Panc1 (cell line): ENCODE measurements around the gene STON1. TPM values are rescaled to one million over a fixed set of nuclear protein-coding genes. Genes with fewer than 3 reads are reported as not detected.

Source experiments
- ATAC-seq: fragments of 200-7000 bp; cut with Tn5 transposase; 2 replicates; pipeline ENCODE4 v1.9.1; 2020; ENCODE audit warnings: mild to moderate bottlenecking, moderate library complexity
- BruUV-seq: library from RNA; stranded (reverse); fragments of 400-500 nt; replicated peaks from 2 replicates; lab custom pipeline; 2021; lab: Mats Ljungman, UMichigan
- CTCF ChIA-PET: fragments of 300-600 bp; sonication (Branson Sonifier 250); formaldehyde crosslinking; loops from one replicate; lab custom pipeline; 2022; ENCODE audit warnings: antibody characterized with exemption; lab: Charles Lee
- POLR2A ChIA-PET: fragments of 300-600 bp; sonication (Branson Sonifier 250); formaldehyde crosslinking; loops from one replicate; lab custom pipeline; 2022; ENCODE audit warnings: antibody characterized with exemption; lab: Charles Lee
- DNase-seq: peaks from one replicate; pipeline ENCODE4 v3.0.0-alpha.2; 2010; ENCODE audit warnings: low read depth, low spot score
- H3K27ac ChIP-seq: 2 replicates; pipeline ENCODE4 v1.5.1; 2011; ENCODE audit warnings: mild to moderate bottlenecking, low read length, inconsistent platforms
- H3K27me3 ChIP-seq: fragments of 200-500 bp; sonication (Bioruptor generic); 2 replicates; pipeline ENCODE4 v1.6.0; 2014; ENCODE audit warnings: low read length, inconsistent platforms; ENCODE audit not compliant: control insufficient read depth, insufficient read depth
- H3K36me3 ChIP-seq: fragments of 200-500 bp; sonication (Bioruptor generic); 2 replicates; pipeline ENCODE4 v1.5.1; 2014; ENCODE audit warnings: inconsistent platforms, mild to moderate bottlenecking, low read length, moderate library complexity; ENCODE audit not compliant: control insufficient read depth, insufficient read depth
- H3K4me1 ChIP-seq: 2 replicates; pipeline ENCODE4 v1.5.1; 2011; ENCODE audit warnings: inconsistent platforms, mild to moderate bottlenecking, low read length, moderate library complexity; ENCODE audit not compliant: control insufficient read depth, insufficient read depth
- H3K4me3 ChIP-seq, 2 experiments: 2 replicates each; pipeline ENCODE4 v1.5.1; 2011 to 2012; ENCODE audit warnings: low read depth in 2 of 2, low read length in 2 of 2, mild to moderate bottlenecking in 2 of 2, inconsistent platforms in 1 of 2, moderate library complexity in 1 of 2
- H3K9me3 ChIP-seq: fragments of 200-500 bp; sonication (Bioruptor generic); 2 replicates; pipeline ENCODE4 v1.5.1; 2014; ENCODE audit warnings: low read depth, mild to moderate bottlenecking, inconsistent platforms, low read length, moderate library complexity; ENCODE audit not compliant: control insufficient read depth, insufficient read depth
- POLR2AphosphoS5 ChIP-seq: IDR thresholded peaks from 2 replicates; pipeline ENCODE4 v1.6.1; 2012; ENCODE audit warnings: mild to moderate bottlenecking, low read depth, low read length, moderate library complexity
- SIN3A ChIP-seq: IDR thresholded peaks from 2 replicates; pipeline ENCODE4 v1.6.1; 2012; ENCODE audit warnings: low read depth, mild to moderate bottlenecking, low read length, moderate library complexity, borderline replicate concordance; ENCODE audit not compliant: insufficient read depth
- TCF7L2 ChIP-seq: IDR thresholded peaks from 2 replicates; pipeline ENCODE4 v1.6.1; 2011; ENCODE audit warnings: mild to moderate bottlenecking, low read depth, low read length, inconsistent platforms
- in situ Hi-C: cut with HindIII; loops from 2 replicates; pipeline ENCODE4 v1.10.0; 2016; ENCODE audit warnings: low sequenced_read_pairs, low pct_unique_long_range_greater_than_20kb
- intact Hi-C: fragments of 100-400 bp; cut with micrococcal nuclease; formaldehyde crosslinking; loops from one replicate; pipeline ENCODE4 v1.10.0; 2022; ENCODE audit not compliant: unreplicated experiment
- total RNA-seq: library from RNA; stranded (reverse); gene quantifications from one replicate; pipeline ENCODE4 v1.2.1, GENCODE V29; 2021; ENCODE audit not compliant: unreplicated experiment
- TF ChIP-seq, protein P1 (sequence below), 2 experiments: IDR thresholded peaks; 2 replicates each; pipeline ENCODE4 v1.6.1; 2011 to 2012; ENCODE audit warnings: low read depth in 2 of 2, control low read depth in 1 of 2, low read length in 1 of 2, mild to moderate bottlenecking in 1 of 2, moderate library complexity in 1 of 2; ENCODE audit not compliant: insufficient read depth in 1 of 2
- TF ChIP-seq, protein P2 (sequence below): fragments of 450-650 bp; IDR thresholded peaks from 2 replicates; pipeline ENCODE4 v1.5.1; 2017; ENCODE audit warnings: mild to moderate bottlenecking

Gene STON1
- total RNA-seq, 1 experiment from 2014 or later = 0.92 TPM

DNA sequence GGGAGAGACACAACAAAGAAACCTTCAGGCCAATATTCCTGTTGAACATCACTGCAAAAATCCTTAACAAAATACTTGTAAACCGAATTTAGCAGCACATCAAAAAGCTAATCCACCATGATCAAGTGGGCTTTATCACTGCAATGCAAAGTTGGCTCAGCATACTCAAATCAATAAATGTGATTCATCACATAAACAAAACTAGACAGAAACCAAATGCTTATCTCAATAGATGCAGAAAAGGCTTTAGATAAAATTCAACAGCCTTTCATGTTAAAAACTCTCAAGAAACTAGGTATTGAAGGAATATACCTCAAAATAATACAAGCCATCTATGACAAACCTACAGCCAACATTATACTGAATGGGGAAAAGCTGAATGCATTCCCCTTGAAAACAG lies 108.3 kb downstream of the STON1 start:
- ATAC-seq (no peak), DNase-seq (no peak)
- Histone ChIP-seq H3K27me3 (no peaks in the 10 kb centered on the region), H3K36me3 (no peaks in the 10 kb centered on the region), H3K9me3 (no peaks in the 10 kb centered on the region), H3K4me3 (no peak overlapping the region), H3K27ac (no peak overlapping the region), H3K4me1 (no peaks in the 10 kb centered on the region)
- TF ChIP-seq, protein P1, sequence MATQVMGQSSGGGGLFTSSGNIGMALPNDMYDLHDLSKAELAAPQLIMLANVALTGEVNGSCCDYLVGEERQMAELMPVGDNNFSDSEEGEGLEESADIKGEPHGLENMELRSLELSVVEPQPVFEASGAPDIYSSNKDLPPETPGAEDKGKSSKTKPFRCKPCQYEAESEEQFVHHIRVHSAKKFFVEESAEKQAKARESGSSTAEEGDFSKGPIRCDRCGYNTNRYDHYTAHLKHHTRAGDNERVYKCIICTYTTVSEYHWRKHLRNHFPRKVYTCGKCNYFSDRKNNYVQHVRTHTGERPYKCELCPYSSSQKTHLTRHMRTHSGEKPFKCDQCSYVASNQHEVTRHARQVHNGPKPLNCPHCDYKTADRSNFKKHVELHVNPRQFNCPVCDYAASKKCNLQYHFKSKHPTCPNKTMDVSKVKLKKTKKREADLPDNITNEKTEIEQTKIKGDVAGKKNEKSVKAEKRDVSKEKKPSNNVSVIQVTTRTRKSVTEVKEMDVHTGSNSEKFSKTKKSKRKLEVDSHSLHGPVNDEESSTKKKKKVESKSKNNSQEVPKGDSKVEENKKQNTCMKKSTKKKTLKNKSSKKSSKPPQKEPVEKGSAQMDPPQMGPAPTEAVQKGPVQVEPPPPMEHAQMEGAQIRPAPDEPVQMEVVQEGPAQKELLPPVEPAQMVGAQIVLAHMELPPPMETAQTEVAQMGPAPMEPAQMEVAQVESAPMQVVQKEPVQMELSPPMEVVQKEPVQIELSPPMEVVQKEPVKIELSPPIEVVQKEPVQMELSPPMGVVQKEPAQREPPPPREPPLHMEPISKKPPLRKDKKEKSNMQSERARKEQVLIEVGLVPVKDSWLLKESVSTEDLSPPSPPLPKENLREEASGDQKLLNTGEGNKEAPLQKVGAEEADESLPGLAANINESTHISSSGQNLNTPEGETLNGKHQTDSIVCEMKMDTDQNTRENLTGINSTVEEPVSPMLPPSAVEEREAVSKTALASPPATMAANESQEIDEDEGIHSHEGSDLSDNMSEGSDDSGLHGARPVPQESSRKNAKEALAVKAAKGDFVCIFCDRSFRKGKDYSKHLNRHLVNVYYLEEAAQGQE (IDR thresholded peaks at IDR 0.05; ENCODE audit: insufficient read depth in 1 of 2, low read depth in 2 of 2, low read length in 1 of 2) = no peak
- TF ChIP-seq SIN3A = no peak
- TF ChIP-seq, protein P2, sequence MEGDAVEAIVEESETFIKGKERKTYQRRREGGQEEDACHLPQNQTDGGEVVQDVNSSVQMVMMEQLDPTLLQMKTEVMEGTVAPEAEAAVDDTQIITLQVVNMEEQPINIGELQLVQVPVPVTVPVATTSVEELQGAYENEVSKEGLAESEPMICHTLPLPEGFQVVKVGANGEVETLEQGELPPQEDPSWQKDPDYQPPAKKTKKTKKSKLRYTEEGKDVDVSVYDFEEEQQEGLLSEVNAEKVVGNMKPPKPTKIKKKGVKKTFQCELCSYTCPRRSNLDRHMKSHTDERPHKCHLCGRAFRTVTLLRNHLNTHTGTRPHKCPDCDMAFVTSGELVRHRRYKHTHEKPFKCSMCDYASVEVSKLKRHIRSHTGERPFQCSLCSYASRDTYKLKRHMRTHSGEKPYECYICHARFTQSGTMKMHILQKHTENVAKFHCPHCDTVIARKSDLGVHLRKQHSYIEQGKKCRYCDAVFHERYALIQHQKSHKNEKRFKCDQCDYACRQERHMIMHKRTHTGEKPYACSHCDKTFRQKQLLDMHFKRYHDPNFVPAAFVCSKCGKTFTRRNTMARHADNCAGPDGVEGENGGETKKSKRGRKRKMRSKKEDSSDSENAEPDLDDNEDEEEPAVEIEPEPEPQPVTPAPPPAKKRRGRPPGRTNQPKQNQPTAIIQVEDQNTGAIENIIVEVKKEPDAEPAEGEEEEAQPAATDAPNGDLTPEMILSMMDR = no peak
- no peak for TF ChIP-seq POLR2AphosphoS5
- TF ChIP-seq TCF7L2 = no peak
- BruUV-seq = no TSS peak
- ChIA-PET CTCF (no interaction called here), POLR2A (no interaction called here)
- in situ Hi-C loops (no loop called here), intact Hi-C loops (no loop called here)

Other genes with a start within 250 kb of the STON1 start
- gene FOXN2, start 215.5 kb upstream of the STON1 start, total RNA-seq = 26.9 TPM
- 20.5 TPM for gene PPP1R21, start 89.4 kb upstream of the STON1 start, total RNA-seq
- not detected for gene GTF2A1L, start 87.7 kb downstream of the STON1 start, total RNA-seq
- not detected for gene LHCGR, start 225.6 kb downstream of the STON1 start, total RNA-seq